ENCODE measurements around the gene XXYLT1. TPM values are rescaled to one million over a fixed set of nuclear protein-coding genes. Genes with fewer than 3 reads are reported as not detected.

Gene XXYLT1
- total RNA-seq, 1 experiment from 2014 or later, result 25.5 TPM

GRCh38 chr3:195214381-195214780, 56.6 kb downstream of the XXYLT1 start:
- no TSS peak for BruUV-seq (replicated peaks)

DNA sequence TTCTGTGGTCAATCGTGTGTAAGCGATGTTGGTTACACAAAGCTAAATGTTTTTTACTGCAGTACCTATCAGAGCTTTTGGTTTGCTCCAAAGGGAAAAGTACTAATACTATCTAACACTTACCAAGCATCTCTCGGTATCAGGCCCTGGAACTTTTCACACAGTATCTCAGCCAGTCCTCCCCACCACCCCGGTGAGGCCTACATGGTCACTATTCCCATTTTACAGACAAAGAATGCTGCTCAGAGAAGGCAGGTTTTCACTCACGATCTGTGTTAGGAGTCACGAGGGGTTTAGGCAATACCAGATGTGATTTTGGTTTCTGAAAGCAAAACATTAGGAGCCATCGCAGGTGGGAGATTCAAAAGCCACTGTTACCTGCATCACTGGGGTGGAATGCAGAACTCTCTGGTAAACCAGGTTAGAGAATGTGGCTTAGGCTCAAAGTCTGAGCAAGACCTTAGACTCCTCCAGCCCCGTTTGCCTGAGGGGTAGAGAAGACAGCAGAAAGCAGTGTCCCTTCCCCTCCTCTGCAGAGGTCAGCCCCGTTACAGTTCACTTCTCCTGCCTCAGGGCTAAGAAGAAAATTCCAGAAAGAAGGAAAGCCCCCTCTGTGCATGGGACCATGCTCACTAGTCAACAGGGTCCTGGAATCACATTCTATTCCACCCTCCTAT, 57.2 kb downstream of the XXYLT1 start:
- Histone ChIP-seq H3K27ac (ENCODE audit: low read length) (no peak overlapping the region), H3K4me3 (ENCODE audit: low read length) (no peak overlapping the region), H3K36me3 (ENCODE audit: low read depth, low read length) (no peaks in the 10 kb centered on the region), H3K27me3 (ENCODE audit: low read length) (no peaks in the 10 kb centered on the region), H3K9me3 (ENCODE audit: low read length) (no peaks in the 10 kb centered on the region), H2AFZ (ENCODE audit: low read length) (no peak overlapping the region), H3K4me2 (ENCODE audit: low read length) (no peak overlapping the region), H3K4me1 (ENCODE audit: insufficient read depth, low read length) (no peaks in the 10 kb centered on the region), H4K20me1 (ENCODE audit: low read length) (no peaks in the 10 kb centered on the region), H3K9me2 (replicated peaks; ENCODE audit: low read length) (no peaks in the 10 kb centered on the region), H3K79me2 (ENCODE audit: low read length) (peaks cover 4% of the 10 kb centered on the region; the same call in 1 of the 2 replicates), H3F3A (ENCODE audit: low read length, unreplicated experiment) (no peaks in the 10 kb centered on the region), H3K9ac (ENCODE audit: low read length) (no peak overlapping the region)
- ChIA-PET CTCF (no interaction called here), POLR2A (ENCODE audit: unreplicated experiment) (no interaction called here)
- ATAC-seq, result no peak
- BruUV-seq (replicated peaks), result no TSS peak
- intact Hi-C loops (cut with micrococcal nuclease), result no loop called here
- DNase-seq, result no peak
- TF ChIP-seq CTCF (conservative IDR thresholded peaks at IDR 0.05; ENCODE audit: low read depth, low read length) (no peak), EZH2phosphoT487 (IDR thresholded peaks at IDR 0.05; ENCODE audit: borderline replicate concordance, low read length) (no peak), EZH2 (IDR thresholded peaks at IDR 0.05; ENCODE audit: low read length, unreplicated experiment) (no peak)

More at GRCh38 chr3:195214381-195214780, 56.6 kb downstream of the XXYLT1 start:
- POLR2A ChIA-PET (ENCODE audit: unreplicated experiment), result no interaction called here
- no peak overlapping the region for H3K4me3 ChIP-seq (ENCODE audit: low read length)
- H3K9ac ChIP-seq (ENCODE audit: low read length), result no peak overlapping the region
- no peaks in the 10 kb centered on the region for H3K4me1 ChIP-seq (ENCODE audit: insufficient read depth, low read length)
- no peak for ATAC-seq
- no peak for DNase-seq
- no peaks in the 10 kb centered on the region for H3K27me3 ChIP-seq (ENCODE audit: low read length)
- no peak overlapping the region for H3K27ac ChIP-seq (ENCODE audit: low read length)
- intact Hi-C loops (cut with micrococcal nuclease), result no loop called here
- H3K36me3 ChIP-seq (ENCODE audit: low read depth, low read length), result no peaks in the 10 kb centered on the region
- H2AFZ ChIP-seq (ENCODE audit: low read length), result no peak overlapping the region
- H4K20me1 ChIP-seq (ENCODE audit: low read length), result no peaks in the 10 kb centered on the region
- no peaks in the 10 kb centered on the region for H3F3A ChIP-seq (ENCODE audit: low read length, unreplicated experiment)
- H3K4me2 ChIP-seq (ENCODE audit: low read length), result no peak overlapping the region
- CTCF ChIA-PET, result no interaction called here
- TF ChIP-seq CTCF (conservative IDR thresholded peaks at IDR 0.05; ENCODE audit: low read depth, low read length) (no peak), EZH2 (IDR thresholded peaks at IDR 0.05; ENCODE audit: low read length, unreplicated experiment) (no peak)
- H3K9me3 ChIP-seq (ENCODE audit: low read length), result no peaks in the 10 kb centered on the region
- H3K79me2 ChIP-seq (ENCODE audit: low read length), result peaks cover 4% of the 10 kb centered on the region; the same call in 1 of the 2 replicates
- H3K9me2 ChIP-seq (replicated peaks; ENCODE audit: low read length), result no peaks in the 10 kb centered on the region

- H3K79me2 ChIP-seq (ENCODE audit: low read length), result peaks cover 5% of the 10 kb centered on the region; the same call in 1 of the 2 replicates
- H3F3A ChIP-seq (ENCODE audit: low read length, unreplicated experiment), result no peaks in the 10 kb centered on the region
- CTCF ChIA-PET, result no interaction called here
- H3K9ac ChIP-seq (ENCODE audit: low read length), result no peak overlapping the region
- DNase-seq (no peak), ATAC-seq (no peak)
- no TSS peak for BruUV-seq (replicated peaks)
- no peak overlapping the region for H3K27ac ChIP-seq (ENCODE audit: low read length)
- intact Hi-C loops (cut with micrococcal nuclease), result no loop called here
- no peak for TF ChIP-seq EZH2phosphoT487 (IDR thresholded peaks at IDR 0.05; ENCODE audit: borderline replicate concordance, low read length)
- TF ChIP-seq EZH2 (IDR thresholded peaks at IDR 0.05; ENCODE audit: low read length, unreplicated experiment), result no peak
- TF ChIP-seq CTCF (conservative IDR thresholded peaks at IDR 0.05; ENCODE audit: low read depth, low read length), result no peak
- no peak overlapping the region for H3K4me3 ChIP-seq (ENCODE audit: low read length)
- no peaks in the 10 kb centered on the region for H4K20me1 ChIP-seq (ENCODE audit: low read length)
- H3K4me1 ChIP-seq (ENCODE audit: insufficient read depth, low read length), result no peaks in the 10 kb centered on the region
- H3K36me3 ChIP-seq (ENCODE audit: low read depth, low read length), result no peaks in the 10 kb centered on the region
- POLR2A ChIA-PET (ENCODE audit: unreplicated experiment), result no interaction called here
- H3K4me2 ChIP-seq (ENCODE audit: low read length), result no peak overlapping the region
- no peaks in the 10 kb centered on the region for H3K9me2 ChIP-seq (replicated peaks; ENCODE audit: low read length)
- H3K9me3 ChIP-seq (ENCODE audit: low read length), result no peaks in the 10 kb centered on the region
- H2AFZ ChIP-seq (ENCODE audit: low read length), result no peak overlapping the region
- H3K27me3 ChIP-seq (ENCODE audit: low read length), result no peaks in the 10 kb centered on the region
Observed at GRCh38 chr3:195212749-195213375, 58.1 kb downstream of the XXYLT1 start.
